ENCODE data around the gene OSER1. TPM values are rescaled to one million over a fixed set of nuclear protein-coding genes. Genes with fewer than 3 reads are reported as not detected.

The OSER1 gene
- total and polyA plus RNA-seq, 3 donors from 2014 or later = 79.0 to 195 (median 80.4) TPM

GRCh38 chr20:44222027-44222426 is 11.5 kb upstream of the OSER1 start:
- Histone ChIP-seq H3K27ac (no peak overlapping the region), H3K27me3 (no peaks in the 10 kb centered on the region), H3K4me3 (no peak overlapping the region), H3K36me3 (ENCODE audit: low read depth, missing control alignments) (no peaks in the 10 kb centered on the region), H3K4me1 (peaks cover 9% of the 10 kb centered on the region), H3K9me3 (no peaks in the 10 kb centered on the region)
- intact Hi-C loops (cut with DNase I; ENCODE audit: low total_unique reads) = no loop called here
- TF ChIP-seq POLR2A (IDR thresholded peaks at IDR 0.05) = no peak
- no peak for TF ChIP-seq CTCF (IDR thresholded peaks at IDR 0.05)
- DNase-seq = no peak
- 91 to 96% methylated on average over 5 of the region's 5 CpGs for WGBS, 2 donors

GRCh38 chr20:44221368-44221954 is 10.9 kb upstream of the OSER1 start:
- Histone ChIP-seq H3K9me3 (no peaks in the 10 kb centered on the region), H3K27ac (no peak overlapping the region), H3K4me3 (no peak overlapping the region), H3K4me1 (peaks cover 9% of the 10 kb centered on the region), H3K27me3 (no peaks in the 10 kb centered on the region), H3K36me3 (ENCODE audit: low read depth, missing control alignments) (no peaks in the 10 kb centered on the region)
- 83 to 92% methylated on average over 3 of the region's 3 CpGs for WGBS, 2 donors
- intact Hi-C loops (cut with DNase I; ENCODE audit: low total_unique reads) = no loop called here
- TF ChIP-seq CTCF (IDR thresholded peaks at IDR 0.05) (no peak), POLR2A (IDR thresholded peaks at IDR 0.05) (no peak)
- DNase-seq = no peak

GRCh38 chr20:44219791-44220190 is 9.2 kb upstream of the OSER1 start:
- Histone ChIP-seq H3K36me3 (ENCODE audit: low read depth, missing control alignments) (no peaks in the 10 kb centered on the region), H3K9me3 (no peaks in the 10 kb centered on the region), H3K4me1 (peaks cover 9% of the 10 kb centered on the region), H3K27ac (peak overlapping the region; percentile 14 to 58), H3K4me3 (no peak overlapping the region), H3K27me3 (no peaks in the 10 kb centered on the region)
- WGBS, 2 donors = 51 to 69% methylated on average over 6 of the region's 6 CpGs
- intact Hi-C loops (cut with DNase I; ENCODE audit: low total_unique reads) = loop anchor here (5.0 kb wide), 1 partner anchor 93 kb away; the partner anchor contains the start of gene FITM2
- TF ChIP-seq POLR2A (IDR thresholded peaks at IDR 0.05) (no peak), CTCF (IDR thresholded peaks at IDR 0.05) (no peak)
- no peak for DNase-seq

GRCh38 chr20:44219170-44219730 is 8.7 kb upstream of the OSER1 start:
- Histone ChIP-seq H3K27ac (peak overlapping the region; percentile 14 to 58), H3K9me3 (no peaks in the 10 kb centered on the region), H3K4me1 (peaks cover 9% of the 10 kb centered on the region), H3K4me3 (no peak overlapping the region), H3K27me3 (no peaks in the 10 kb centered on the region), H3K36me3 (ENCODE audit: low read depth, missing control alignments) (no peaks in the 10 kb centered on the region)
- DNase-seq = peak; percentile 40
- no peak for TF ChIP-seq POLR2A (IDR thresholded peaks at IDR 0.05)
- TF ChIP-seq CTCF (IDR thresholded peaks at IDR 0.05) = no peak
- intact Hi-C loops (cut with DNase I; ENCODE audit: low total_unique reads) = loop anchor here (5.0 kb wide), 1 partner anchor 93 kb away; the partner anchor contains the start of gene FITM2
- 32 to 59% methylated on average over 5 of the region's 5 CpGs for WGBS, 2 donors

GRCh38 chr20:44218446-44218845 is 7.9 kb upstream of the OSER1 start:
- DNase-seq = no peak
- Histone ChIP-seq H3K9me3 (no peaks in the 10 kb centered on the region), H3K27me3 (no peaks in the 10 kb centered on the region), H3K27ac (no peak overlapping the region), H3K4me3 (no peak overlapping the region), H3K4me1 (peaks cover 9% of the 10 kb centered on the region), H3K36me3 (ENCODE audit: low read depth, missing control alignments) (no peaks in the 10 kb centered on the region)
- intact Hi-C loops (cut with DNase I; ENCODE audit: low total_unique reads) = loop anchor here (5.0 kb wide), 1 partner anchor 94 kb away; the partner anchor contains the start of gene FITM2
- WGBS, 2 donors = 68 to 73% methylated on average over 4 of the region's 4 CpGs
- TF ChIP-seq POLR2A (IDR thresholded peaks at IDR 0.05) (no peak), CTCF (IDR thresholded peaks at IDR 0.05) (no peak)

Data from testis (tissue), 3 donors.